Measurements from ENCODE around the gene NISCH.
"Not testable (repeated sequence)": the region's sequence is repeated elsewhere in the genome, so short reads cannot be mapped to it uniquely, and the experiment has no call there.

Gene NISCH

DNA sequence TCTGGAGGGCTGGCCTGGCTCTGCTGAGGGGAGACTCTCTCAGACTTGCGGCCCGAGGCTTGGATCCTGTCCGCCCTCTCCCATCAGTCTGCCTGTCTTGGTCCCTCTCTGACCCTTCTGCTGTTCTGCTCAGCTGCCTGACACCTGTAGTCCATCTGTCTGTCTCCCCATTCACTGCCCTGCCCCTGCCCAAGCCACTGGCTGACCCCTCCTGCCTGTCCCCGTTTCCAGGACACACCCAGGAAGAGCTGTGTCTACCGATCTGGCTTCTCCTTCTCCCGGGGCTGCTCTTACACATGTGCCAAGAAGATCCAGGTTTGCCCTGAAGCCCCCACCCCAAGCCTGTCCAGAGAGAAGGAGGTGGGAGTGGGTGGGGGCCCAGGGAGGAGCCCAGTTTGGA, 59.8 kb downstream of the NISCH start:
- DNase-seq (ENCODE audit: low read depth) = no peak

DNA sequence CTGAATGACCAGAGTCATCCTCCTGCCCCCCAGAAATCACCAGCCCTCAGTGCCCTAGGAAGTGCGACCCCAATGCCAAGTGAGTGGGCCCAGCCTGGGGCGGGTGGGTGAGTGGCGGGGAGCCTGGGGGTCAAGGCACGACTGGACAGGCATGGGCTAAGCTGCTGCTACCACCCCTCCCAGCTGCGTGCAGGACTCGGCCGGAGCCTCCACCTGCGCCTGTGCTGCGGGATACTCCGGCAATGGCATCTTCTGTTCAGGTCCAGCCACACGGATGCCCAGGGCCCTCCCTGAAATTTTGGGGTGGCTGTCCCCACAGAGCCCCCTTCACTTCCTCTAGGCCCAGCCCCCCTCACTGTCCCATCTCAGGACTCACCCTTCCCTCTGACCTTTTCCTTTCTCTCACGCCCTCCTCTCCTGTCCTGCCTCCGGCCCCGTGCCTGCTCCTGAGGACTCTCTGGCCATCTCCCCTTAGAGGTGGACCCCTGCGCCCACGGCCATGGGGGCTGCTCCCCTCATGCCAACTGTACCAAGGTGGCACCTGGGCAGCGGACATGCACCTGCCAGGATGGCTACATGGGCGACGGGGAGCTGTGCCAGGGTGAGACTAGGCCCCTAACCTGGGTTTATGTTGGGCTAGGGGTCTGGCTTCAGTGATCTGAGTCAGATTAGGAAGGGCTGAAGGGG, 61.2 kb downstream of the NISCH start:
- DNase-seq (ENCODE audit: low read depth) = no peak

DNA sequence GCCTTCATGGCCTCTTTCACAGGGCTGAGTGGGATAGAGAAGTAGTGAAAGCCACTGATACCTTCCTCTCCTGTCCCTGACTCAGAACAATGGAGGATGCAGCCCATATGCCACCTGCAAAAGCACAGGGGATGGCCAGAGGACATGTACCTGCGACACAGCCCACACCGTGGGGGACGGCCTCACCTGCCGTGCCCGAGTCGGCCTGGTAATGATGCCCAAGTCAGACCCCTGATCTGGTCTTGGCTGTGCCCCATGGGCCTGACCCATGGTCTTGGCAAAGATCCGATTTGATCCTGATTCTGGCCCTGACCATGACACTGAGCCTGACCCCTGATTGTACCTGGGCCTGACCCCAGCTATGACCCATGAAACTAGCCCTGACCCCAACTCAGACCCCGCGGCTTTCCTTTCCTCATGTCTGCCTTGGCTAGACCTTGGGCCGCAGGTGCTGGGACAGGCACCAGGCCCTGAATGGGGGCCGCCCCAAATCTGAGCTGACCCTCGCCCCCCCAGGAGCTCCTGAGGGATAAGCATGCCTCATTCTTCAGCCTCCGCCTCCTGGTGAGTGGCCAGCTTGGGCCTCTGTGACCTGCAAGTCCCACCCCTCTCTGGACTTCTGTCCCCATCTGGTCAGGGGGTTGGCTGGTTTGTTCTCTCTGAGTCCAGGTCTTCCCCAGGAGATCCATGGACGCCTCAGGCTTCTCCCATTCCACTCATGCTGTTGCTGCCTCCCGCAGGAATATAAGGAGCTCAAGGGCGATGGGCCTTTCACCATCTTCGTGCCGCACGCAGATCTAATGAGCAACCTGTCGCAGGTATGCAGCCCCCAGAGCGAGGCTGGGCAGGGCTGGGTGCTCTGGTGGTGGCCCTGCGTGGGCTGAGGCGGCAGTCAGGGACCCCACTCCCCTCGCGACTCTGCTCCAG, 62.7 kb downstream of the NISCH start:
- DNase-seq (ENCODE audit: low read depth) = no peak

DNA sequence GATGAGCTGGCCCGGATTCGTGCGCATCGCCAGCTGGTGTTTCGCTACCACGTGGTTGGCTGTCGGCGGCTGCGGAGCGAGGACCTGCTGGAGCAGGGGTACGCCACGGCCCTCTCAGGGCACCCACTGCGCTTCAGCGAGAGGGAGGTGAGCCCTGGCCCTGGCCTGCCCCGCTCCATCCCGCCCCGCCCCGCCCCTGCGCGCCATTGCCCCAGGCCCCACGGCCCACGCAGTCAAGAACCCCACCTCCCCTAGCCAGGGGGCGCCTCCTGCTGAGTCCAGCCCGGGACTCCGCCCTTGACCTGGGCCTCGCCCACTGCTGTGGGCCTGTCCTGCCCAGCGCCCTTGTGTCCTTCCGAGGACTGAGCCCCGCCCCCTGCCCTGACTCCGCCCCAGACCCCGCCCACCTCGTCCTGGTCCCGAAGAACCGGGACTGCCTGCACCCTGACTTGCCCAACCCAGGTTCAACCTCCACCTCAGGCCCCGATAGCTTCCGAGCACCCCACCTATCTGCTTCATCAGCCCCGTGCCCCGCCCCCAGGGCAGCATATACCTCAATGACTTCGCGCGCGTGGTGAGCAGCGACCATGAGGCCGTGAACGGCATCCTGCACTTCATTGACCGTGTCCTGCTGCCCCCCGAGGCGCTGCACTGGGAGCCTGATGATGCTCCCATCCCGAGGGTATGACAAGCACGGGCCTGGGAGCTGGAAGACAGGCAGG, 63.5 kb downstream of the NISCH start:
- no peak for DNase-seq (ENCODE audit: low read depth)

DNA sequence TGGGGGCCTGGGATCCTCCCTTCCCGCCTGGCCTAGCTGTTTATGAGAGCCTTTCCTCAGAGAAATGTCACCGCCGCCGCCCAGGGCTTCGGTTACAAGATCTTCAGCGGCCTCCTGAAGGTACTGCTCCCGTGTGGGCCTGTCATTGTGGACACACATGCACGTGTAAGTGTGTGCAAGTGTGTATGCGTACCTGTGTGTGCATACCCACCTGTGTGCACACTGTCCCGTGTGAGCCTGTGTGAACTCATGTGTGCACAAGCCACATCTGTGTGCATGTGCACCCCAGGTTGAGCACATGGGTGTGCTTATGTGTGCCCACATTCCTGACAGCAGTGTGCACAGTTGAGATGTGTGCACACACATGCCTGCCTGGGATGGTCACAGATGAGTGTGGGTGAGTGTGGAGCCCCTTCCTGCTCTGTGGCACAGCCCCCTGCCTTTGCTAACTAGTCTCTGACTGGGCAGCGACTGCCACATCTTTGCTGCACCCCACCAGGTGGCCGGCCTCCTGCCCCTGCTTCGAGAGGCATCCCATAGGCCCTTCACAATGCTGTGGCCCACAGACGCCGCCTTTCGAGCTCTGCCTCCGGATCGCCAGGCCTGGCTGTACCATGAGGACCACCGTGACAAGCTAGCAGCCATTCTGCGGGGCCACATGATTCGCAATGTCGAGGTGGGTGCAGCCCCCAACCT, 64.2 kb downstream of the NISCH start:
- DNase-seq (ENCODE audit: low read depth) = no peak

DNA sequence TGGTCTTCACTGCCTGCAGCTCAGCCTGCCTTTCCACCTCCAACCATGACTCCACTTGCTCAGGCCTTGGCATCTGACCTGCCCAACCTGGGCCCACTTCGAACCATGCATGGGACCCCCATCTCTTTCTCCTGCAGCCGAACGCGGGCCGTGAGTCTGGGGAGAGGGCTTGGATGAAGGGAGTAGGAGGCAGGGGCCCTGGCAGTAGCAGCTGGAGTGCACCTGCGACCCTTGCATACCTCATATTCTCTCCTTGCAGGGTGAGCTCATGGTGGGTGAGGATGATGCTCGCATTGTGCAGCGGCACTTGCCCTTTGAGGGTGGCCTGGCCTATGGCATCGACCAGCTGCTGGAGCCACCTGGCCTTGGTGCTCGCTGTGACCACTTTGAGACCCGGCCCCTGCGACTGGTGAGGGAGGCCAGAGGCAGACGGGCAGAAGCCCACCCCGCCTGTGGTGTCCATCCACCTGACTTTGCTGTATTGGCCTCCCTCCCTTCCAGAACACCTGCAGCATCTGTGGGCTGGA, 64.8 kb downstream of the NISCH start:
- DNase-seq (ENCODE audit: low read depth) = no peak

DNA sequence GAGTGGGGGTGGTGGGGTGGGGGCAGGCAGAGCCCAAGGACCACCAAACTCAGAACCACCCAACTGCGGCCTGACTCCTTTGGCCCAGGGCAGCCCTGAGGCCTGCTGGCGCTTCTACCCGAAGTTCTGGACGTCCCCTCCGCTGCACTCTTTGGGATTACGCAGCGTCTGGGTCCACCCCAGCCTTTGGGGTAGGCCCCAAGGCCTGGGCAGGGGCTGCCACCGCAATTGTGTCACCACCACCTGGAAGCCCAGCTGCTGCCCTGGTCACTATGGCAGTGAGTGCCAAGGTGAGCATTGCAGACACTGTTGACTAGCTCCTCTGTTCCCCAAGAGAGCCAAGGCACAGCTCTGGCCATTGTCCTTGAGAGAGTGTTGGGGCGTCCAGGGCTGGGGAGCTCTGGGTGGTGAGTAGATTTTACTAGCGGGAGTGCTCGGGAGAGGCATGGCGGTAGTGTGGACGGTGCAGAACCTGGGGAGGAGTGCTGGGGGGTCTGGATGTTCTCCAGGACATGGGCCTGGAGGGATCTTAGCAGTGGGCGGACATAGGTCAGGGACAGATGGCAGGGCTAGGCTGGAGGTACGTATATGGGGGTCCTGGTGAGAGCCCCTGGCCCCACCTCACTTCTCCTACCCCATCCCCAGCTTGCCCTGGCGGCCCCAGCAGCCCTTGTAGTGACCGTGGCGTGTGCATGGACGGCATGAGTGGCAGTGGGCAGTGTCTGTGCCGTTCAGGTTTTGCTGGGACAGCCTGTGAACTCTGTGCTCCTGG, 65.5 kb downstream of the NISCH start:
- DNase-seq (ENCODE audit: low read depth) = no peak

DNA sequence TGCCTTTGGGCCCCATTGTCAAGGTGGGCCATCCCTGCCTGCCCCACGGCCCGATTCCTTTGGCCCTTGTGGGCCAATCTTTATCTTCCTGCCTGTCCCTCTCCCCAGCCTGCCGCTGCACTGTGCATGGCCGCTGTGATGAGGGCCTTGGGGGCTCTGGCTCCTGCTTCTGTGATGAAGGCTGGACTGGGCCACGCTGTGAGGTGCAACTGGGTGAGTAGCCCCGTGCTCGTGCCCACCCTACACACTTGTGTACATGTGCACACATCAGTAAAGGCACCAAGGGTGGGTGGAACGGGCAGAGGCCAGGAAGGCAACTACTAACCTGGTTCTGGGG, 66.1 kb downstream of the NISCH start:
- DNase-seq (ENCODE audit: low read depth) = no peak

DNA sequence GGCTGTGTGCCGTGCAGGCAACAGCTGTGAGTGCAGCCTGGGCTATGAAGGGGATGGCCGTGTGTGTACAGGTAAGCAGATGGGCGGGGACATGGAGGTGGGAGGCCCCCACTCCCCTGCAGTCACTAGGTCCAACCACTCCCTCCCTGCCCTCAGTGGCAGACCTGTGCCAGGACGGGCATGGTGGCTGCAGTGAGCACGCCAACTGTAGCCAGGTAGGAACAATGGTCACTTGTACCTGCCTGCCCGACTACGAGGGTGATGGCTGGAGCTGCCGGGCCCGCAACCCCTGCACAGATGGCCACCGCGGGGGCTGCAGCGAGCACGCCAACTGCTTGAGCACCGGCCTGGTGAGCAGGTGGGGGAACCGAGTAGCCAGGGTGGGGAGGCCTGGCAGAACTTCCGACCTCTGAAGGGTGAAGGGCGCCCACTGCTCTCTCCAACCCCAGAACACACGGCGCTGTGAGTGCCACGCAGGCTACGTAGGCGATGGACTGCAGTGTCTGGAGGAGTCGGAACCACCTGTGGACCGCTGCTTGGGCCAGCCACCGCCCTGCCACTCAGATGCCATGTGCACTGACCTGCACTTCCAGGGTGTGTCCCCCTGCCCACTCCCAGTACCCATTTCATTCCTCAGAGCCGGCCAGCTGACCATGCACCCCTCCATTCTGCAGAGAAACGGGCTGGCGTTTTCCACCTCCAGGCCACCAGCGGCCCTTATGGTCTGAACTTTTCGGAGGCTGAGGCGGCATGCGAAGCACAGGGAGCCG, 66.7 kb downstream of the NISCH start:
- DNase-seq (ENCODE audit: low read depth) = no peak

DNA sequence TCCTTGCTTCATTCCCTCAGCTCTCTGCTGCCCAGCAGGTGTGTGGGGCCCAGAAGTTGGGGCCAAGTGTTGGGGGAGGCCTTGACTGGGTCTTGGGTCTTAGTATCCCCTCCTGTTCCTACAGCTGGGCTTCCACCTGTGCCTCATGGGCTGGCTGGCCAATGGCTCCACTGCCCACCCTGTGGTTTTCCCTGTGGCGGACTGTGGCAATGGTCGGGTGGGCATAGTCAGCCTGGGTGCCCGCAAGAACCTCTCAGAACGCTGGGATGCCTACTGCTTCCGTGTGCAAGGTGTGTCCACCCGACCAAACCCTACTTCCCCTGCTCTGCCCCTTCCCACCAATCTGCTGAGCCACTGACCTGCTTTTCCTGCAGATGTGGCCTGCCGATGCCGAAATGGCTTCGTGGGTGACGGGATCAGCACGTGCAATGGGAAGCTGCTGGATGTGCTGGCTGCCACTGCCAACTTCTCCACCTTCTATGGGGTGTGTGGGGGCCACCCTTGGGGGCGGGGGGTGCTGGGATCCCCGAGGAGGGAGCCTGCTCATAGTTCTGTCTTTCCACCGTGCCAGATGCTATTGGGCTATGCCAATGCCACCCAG, 67.3 kb downstream of the NISCH start:
- no peak for DNase-seq (ENCODE audit: low read depth)

DNA sequence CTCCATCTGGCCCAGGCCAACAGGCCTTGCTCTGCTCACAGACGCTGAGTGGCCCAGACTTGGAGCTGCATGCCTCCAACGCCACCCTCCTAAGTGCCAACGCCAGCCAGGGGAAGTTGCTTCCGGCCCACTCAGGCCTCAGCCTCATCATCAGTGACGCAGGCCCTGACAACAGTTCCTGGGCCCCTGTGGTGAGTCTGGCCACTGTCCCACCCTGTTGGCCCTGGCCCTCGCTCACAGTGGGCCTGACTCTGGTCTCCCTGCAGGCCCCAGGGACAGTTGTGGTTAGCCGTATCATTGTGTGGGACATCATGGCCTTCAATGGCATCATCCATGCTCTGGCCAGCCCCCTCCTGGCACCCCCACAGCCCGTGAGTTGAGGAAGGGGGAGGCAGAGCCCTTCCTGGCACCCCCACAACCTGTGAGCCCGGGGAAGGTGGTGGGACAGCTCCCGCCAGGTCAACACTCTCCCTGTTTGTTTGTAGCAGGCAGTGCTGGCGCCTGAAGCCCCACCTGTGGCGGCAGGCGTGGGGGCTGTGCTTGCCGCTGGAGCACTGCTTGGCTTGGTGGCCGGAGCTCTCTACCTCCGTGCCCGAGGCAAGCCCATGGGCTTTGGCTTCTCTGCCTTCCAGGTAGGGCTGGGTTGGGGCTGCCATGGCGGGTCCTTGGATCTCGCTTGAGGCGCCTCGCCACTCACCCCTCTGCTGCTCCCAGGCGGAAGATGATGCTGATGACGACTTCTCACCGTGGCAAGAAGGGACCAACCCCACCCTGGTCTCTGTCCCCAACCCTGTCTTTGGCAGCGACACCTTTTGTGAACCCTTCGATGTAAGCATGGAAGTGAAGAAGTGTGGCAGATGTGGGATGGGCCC, 68.2 kb downstream of the NISCH start:
- DNase-seq (ENCODE audit: low read depth) = no peak

DNA sequence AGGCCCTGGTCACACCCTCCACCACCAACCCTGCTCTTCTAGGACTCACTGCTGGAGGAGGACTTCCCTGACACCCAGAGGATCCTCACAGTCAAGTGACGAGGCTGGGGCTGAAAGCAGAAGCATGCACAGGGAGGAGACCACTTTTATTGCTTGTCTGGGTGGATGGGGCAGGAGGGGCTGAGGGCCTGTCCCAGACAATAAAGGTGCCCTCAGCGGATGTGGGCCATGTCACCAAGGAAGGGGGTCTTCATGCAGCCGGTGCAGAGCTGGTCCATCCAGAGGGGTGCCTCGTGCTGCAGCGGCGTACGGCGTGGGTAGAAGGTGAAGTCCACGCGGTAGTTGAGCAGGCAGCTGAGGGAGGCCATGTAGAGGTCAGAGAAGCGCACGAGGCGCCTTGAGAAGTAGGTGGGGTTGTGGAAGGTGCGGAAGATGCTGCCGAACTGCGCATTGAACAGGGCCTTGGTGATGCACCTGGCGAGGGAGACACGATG, 68.9 kb downstream of the NISCH start:
- no peak for DNase-seq (ENCODE audit: low read depth)

DNA sequence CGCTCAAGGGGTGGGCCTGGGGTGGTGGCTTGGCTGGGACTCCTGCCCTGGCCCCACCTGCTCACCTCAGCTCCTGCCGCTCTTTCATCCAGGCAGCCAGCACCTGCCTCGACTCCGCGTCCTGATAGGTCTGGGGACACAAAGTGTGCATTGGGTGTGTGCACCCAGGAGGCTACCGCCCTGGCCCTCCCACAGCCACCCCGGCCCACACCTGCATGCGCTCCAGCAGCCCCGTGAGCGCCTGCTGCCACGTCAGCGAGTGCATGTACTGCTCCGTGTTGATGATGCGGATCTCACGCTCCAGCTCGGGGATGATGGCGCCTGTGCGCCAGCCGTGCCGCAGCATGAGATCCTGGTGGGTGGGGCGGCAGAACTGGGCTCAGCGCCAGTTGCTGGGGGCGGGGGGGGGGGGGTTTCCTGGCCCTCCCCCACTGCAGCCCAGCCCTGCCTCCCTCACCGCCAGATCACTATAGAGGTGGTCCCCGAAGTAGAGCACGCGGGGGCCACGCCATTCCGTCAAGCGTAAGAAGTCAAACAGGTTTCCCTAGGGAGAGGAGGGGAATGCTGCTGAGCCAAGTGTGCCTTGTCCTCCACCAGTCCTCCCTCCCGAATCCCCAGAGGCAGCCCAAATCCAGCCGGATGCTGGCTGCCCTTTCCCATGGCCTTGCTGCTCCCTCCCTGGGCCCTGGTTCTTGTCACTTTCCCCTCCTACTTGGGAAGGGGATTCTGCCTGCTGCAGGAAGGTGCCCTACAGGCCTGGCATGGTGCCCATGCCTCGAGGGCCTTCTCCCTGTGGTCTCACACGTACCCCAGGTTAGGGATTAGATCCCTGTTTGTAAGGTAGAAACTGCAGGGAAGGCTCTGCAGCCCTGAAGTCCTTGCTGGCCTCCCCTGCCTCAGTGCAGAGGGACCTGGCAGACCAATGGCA, 69.6 kb downstream of the NISCH start:
- DNase-seq (ENCODE audit: low read depth) = no peak

DNA sequence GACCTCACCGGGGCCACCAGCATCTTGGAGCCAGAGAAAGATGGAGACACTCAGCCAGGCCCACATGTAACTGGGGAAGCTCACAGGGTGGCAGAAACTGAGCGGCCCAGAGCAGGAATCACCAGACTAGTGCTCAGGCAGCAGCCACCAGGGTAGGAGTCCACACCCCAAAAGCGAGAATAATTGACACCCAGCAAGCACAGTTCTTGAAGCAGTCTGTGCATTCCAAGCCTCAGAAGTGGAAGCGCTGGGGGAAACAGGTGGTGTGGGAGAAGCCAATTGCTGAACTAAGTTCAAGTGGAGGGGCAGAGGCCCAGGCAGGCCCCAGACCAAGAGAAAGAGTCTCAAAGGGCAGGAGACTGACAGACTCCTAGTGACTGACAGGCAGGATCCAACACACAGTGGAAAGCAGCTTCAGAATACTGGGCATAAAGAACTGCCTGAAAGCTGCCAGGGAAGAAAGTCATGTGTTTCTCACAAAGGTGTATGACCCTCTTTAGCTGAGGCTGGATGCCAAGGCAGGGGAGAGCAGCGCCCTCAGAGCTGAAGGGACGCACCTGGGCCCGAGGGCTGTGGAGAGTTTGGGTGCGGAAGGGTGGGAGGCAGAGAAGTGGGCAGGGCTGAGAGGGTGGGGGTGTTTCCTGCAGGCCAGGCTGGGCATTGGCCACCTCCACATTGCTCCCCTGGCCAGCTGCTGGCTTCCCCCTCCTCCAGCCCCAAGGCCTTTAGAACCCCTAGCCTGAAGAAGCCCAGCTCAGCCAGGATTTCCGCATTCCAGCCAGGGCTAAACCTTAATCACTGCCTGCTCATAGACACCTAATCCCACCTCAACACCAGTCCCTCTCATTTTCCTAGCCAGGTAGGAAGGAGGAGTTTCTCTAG, 70.5 kb downstream of the NISCH start:
- DNase-seq (ENCODE audit: low read depth) = no peak

DNA sequence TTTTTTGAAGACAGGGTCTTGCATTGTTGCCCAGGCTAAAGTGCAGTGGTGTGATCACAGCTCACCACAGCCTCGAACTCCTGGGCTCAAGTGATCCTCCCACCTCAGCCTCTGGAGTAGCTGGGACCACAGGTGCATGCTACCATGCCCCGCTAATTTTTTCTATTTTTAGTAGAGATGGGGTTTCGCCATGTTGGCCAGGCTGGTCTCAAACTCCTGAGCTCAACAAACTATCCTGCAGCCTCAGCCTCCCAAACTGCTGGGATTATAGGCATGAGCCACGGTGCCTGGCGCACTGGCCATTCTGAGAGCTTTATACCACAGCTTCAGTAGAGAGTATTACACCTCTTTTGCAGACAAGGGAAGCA, 71.3 kb downstream of the NISCH start:
- DNase-seq (ENCODE audit: low read depth) = not testable (repeated sequence)

DNA sequence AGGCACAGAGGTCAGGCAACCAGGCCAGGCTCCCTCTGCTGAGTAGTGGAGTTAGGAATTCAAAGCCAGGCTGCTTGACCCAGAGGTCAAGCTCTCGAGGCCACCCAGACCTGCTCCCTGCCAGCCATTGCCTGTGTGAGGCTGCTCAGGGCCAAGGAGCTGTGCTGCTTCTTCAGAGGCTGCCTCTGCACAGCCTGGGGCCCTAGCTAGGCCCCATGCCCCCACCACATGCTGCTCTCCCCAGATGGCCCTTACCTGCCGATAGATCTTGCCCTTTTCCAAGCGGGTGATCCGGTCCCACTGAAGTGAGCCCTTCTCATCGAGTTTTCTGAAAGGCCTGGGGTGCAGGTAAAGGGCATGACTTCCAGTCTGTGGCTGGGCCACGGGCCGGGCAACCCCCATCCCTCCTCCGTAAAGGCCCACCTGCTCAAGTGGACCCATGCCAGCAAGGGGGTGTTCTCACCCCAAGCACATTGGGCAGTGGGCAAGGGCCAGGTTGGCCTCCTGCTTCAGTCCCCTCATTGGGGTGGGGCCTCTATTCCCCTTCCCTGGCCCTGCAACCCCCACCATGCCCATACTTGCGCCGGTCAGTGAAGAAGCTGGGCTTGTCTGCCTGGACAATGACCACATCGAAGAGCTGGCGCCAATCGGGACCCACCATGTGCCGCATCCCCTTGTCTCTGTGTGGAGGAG, 71.8 kb downstream of the NISCH start:
- no peak for DNase-seq (ENCODE audit: low read depth)

All from activated T-helper 1 cell treated with Interleukin-2 at 50 U/mL for 16 hours (primary cell).